Stomach smooth muscle (tissue), 2 donors: ENCODE results near the gene ACTR10.

Source experiments
- H3K27ac ChIP-seq: one replicate; pipeline ENCODE4 v1.7.0; 2013; ENCODE audit warnings: mild to moderate bottlenecking, low read length, inconsistent platforms
- H3K27me3 ChIP-seq, 2 donors: one replicate each; pipeline ENCODE4 v1.7.0; 2013; ENCODE audit warnings: low read length in 2 of 2; ENCODE audit not compliant: insufficient read depth in 2 of 2, control insufficient read depth in 1 of 2
- H3K36me3 ChIP-seq, 2 donors: one replicate each; pipeline ENCODE4 v1.7.0; 2013; ENCODE audit warnings: low read length in 2 of 2; ENCODE audit not compliant: control insufficient read depth in 2 of 2, insufficient read depth in 2 of 2
- H3K4me1 ChIP-seq: one replicate; pipeline ENCODE4 v1.7.0; 2013; ENCODE audit warnings: low read length; ENCODE audit not compliant: control insufficient read depth, insufficient read depth
- H3K4me3 ChIP-seq, 2 donors: one replicate each; pipeline ENCODE4 v1.7.0; 2013; ENCODE audit warnings: low read length in 2 of 2
- H3K9ac ChIP-seq, 2 donors: one replicate each; pipeline ENCODE4 v1.7.0; 2013; ENCODE audit warnings: low read length in 2 of 2, mild to moderate bottlenecking in 1 of 2
- H3K9me3 ChIP-seq, 2 donors: one replicate each; pipeline ENCODE4 v1.7.0; 2013; ENCODE audit warnings: low read length in 2 of 2; ENCODE audit not compliant: control insufficient read depth in 2 of 2
- donor health status: healthy.
- donor health status: Pancreatic carcinoma.

The ACTR10 gene

GRCh38 chr14:58177125-58177524, 22.8 kb upstream of the ACTR10 start:
- Histone ChIP-seq H3K9ac (no peak overlapping the region), H3K27ac (no peak overlapping the region), H3K36me3 (no peaks in the 10 kb centered on the region), H3K4me1 (no peaks in the 10 kb centered on the region), H3K27me3 (peaks cover 0 to 3% of the 10 kb centered on the region in 2 donors), H3K9me3 (no peaks in the 10 kb centered on the region), H3K4me3 (no peak overlapping the region)

- no peak overlapping the region for H3K9ac ChIP-seq
- H3K27me3 ChIP-seq: no peaks in the 10 kb centered on the region
- no peaks in the 10 kb centered on the region for H3K36me3 ChIP-seq
- H3K4me1 ChIP-seq: no peaks in the 10 kb centered on the region
- H3K9me3 ChIP-seq: no peaks in the 10 kb centered on the region
- H3K27ac ChIP-seq: no peak overlapping the region
- no peak overlapping the region for H3K4me3 ChIP-seq
Observed at GRCh38 chr14:58189176-58189575, 10.8 kb upstream of the ACTR10 start.

GRCh38 chr14:58191763-58192601, 8.0 kb upstream of the ACTR10 start:
- Histone ChIP-seq H3K4me3 (no peak overlapping the region), H3K9me3 (no peaks in the 10 kb centered on the region), H3K27ac (no peak overlapping the region), H3K27me3 (no peaks in the 10 kb centered on the region), H3K4me1 (no peaks in the 10 kb centered on the region), H3K9ac (no peak overlapping the region), H3K36me3 (no peaks in the 10 kb centered on the region)

GRCh38 chr14:58193542-58193941, 6.4 kb upstream of the ACTR10 start:
- no peak overlapping the region for H3K4me3 ChIP-seq
- H3K36me3 ChIP-seq: no peaks in the 10 kb centered on the region
- no peak overlapping the region for H3K27ac ChIP-seq
- H3K9ac ChIP-seq: no peak overlapping the region
- H3K9me3 ChIP-seq: no peaks in the 10 kb centered on the region
- H3K27me3 ChIP-seq: no peaks in the 10 kb centered on the region
- no peaks in the 10 kb centered on the region for H3K4me1 ChIP-seq

DNA sequence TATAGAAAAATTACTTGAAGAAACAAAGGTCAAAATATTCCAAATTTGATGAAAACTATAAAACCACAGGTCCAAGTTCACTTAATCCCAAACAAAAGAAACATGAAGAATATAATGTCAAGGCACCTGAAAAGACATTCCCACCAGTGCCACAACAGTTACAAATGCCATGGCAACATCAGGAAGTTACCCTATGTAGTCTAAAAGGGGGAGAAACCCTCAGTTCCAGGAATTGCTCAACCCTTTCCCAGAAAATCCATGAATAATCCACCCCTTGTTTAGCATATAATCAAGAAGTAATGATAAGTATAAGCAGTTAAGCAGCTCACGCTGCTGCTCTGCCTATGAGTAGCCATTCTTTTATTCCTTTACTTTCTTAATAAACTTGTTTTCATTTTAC, 3.8 kb upstream of the ACTR10 start:
- Histone ChIP-seq H3K4me3 (no peak overlapping the region), H3K36me3 (no peaks in the 10 kb centered on the region), H3K27ac (no peak overlapping the region), H3K27me3 (no peaks in the 10 kb centered on the region), H3K9ac (no peak overlapping the region), H3K4me1 (peaks cover 6% of the 10 kb centered on the region), H3K9me3 (no peaks in the 10 kb centered on the region)

- no peaks in the 10 kb centered on the region for H3K36me3 ChIP-seq
- H3K4me1 ChIP-seq: peaks cover 6% of the 10 kb centered on the region
- no peak overlapping the region for H3K9ac ChIP-seq
Observed at GRCh38 chr14:58198086-58198485, 1.9 kb upstream of the ACTR10 start.

DNA sequence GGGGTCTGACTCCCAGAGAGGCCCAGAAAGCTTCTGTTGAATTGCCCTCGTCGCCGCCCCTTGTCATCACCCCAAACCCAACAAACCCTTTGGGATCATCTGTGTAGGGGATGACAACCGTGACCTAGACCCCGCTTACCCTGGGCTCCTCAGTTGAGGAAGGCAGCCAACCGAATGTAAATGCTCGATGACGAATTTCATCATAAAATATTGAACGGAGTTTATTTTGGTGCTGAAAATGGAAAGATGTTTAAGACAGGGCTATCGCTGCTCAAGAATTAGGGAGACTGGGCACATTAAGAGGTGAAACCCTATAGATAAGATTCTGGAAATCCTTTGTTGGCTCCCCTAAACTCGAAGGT, 512 bp downstream of the ACTR10 start:
- H3K4me1 ChIP-seq: peaks cover 6% of the 10 kb centered on the region
- no peaks in the 10 kb centered on the region for H3K27me3 ChIP-seq
- H3K4me3 ChIP-seq: peak overlapping the region; percentile 89 to 92
- peak overlapping the region; percentile 85 for H3K27ac ChIP-seq
- H3K36me3 ChIP-seq: no peaks in the 10 kb centered on the region
- peak overlapping the region; percentile 97 for H3K9ac ChIP-seq
- H3K9me3 ChIP-seq: no peaks in the 10 kb centered on the region

More at GRCh38 chr14:58198086-58198485, 1.9 kb upstream of the ACTR10 start:
- Histone ChIP-seq H3K27ac (no peak overlapping the region), H3K27me3 (no peaks in the 10 kb centered on the region), H3K4me3 (no peak overlapping the region), H3K9me3 (no peaks in the 10 kb centered on the region)

- Histone ChIP-seq H3K9me3 (no peaks in the 10 kb centered on the region), H3K4me3 (peak overlapping the region; percentile 89 to 92)
Observed at GRCh38 chr14:58200846-58201245, 897 bp downstream of the ACTR10 start.

GRCh38 chr14:58213176-58213575, 13.2 kb downstream of the ACTR10 start:
- no peak overlapping the region for H3K4me3 ChIP-seq
- no peaks in the 10 kb centered on the region for H3K9me3 ChIP-seq
- H3K4me1 ChIP-seq: no peaks in the 10 kb centered on the region
- H3K27me3 ChIP-seq: no peaks in the 10 kb centered on the region
- H3K9ac ChIP-seq: no peak overlapping the region
- H3K27ac ChIP-seq: no peak overlapping the region
- H3K36me3 ChIP-seq: peaks cover 19 to 32% of the 10 kb centered on the region in 2 donors

More at GRCh38 chr14:58200846-58201245, 897 bp downstream of the ACTR10 start:
- Histone ChIP-seq H3K36me3 (no peaks in the 10 kb centered on the region), H3K27ac (peak overlapping the region; percentile 85), H3K4me1 (peaks cover 6% of the 10 kb centered on the region), H3K27me3 (no peaks in the 10 kb centered on the region), H3K9ac (peak overlapping the region; percentile 97)

DNA sequence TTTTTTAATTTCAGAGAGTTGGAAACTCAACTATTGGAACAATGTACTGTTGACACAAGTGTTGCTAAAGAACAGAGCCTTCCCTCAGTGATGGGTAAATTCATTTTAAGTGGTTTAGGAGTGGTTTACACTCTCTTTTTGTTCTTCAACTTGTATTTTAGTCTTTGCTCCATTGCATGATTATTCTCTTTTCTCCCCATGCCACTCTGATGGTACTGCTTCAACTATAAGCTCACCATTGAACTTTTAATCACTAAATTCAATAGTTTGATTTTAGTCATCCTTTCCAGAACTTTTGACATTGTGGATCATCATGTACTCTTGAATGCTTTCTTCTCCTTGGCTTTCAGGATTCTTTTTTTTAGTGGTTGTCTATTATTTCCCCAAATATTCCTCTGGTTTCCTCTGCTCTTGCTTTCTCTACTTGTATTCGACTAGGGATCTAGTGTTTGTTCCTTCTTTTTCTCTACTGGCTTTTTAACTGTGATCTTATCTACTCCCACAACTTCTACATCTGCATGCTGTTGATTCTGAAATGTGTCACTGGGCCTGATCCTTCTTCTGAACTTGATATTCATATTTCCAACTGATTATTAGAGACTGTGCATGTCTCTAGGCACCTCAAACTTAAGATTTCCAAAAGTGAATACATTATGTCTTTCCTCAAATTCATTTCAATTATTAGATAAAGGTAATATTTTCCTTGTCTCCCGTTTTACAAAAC, 15.4 kb downstream of the ACTR10 start:
- peaks cover 19 to 26% of the 10 kb centered on the region in 2 donors for H3K36me3 ChIP-seq
- H3K4me3 ChIP-seq: no peak overlapping the region
- no peaks in the 10 kb centered on the region for H3K9me3 ChIP-seq
- H3K27ac ChIP-seq: no peak overlapping the region
- H3K9ac ChIP-seq: no peak overlapping the region
- H3K27me3 ChIP-seq: no peaks in the 10 kb centered on the region
- H3K4me1 ChIP-seq: no peaks in the 10 kb centered on the region

DNA sequence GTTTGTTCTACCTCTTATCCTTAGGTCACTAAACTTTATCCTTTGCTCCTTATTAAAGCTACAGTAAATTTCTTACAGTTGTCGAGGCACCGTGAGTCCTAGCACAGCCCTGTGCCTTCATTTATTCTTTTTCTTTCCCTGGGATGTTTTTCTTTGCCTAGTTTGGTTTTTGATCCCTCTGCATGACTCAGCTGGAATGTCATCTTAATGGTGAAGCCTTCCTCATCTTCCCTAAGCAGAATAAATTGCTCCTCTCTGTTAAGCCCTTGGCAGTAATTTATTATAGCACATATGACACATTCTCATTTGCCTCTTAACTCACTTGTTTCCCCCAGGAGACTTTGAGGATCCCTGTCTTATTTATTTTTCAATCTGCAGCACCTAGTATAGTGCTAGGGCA, 16.6 kb downstream of the ACTR10 start:
- H3K9ac ChIP-seq: no peak overlapping the region
- H3K36me3 ChIP-seq: peaks cover 21 to 22% of the 10 kb centered on the region in 2 donors
- no peaks in the 10 kb centered on the region for H3K9me3 ChIP-seq
- H3K4me3 ChIP-seq: no peak overlapping the region
- H3K27ac ChIP-seq: no peak overlapping the region
- H3K27me3 ChIP-seq: no peaks in the 10 kb centered on the region
- H3K4me1 ChIP-seq: no peaks in the 10 kb centered on the region
